SU-DHL-6 (cell line): Measurements from ENCODE around the gene SMOC2.

ENCODE experiments used
- CTCF ChIP-seq: fragments of 200-600 bp; sonication (generic); IDR thresholded peaks from one replicate; pipeline ENCODE4 v1.5.1; 2017; ENCODE audit warnings: antibody characterized with exemption, mild to moderate bottlenecking, low read length, moderate library complexity; ENCODE audit not compliant: insufficient read depth, poor library complexity, severe bottlenecking
- EZH2phosphoT487 ChIP-seq: fragments of 200-600 bp; sonication (generic), shearing (Covaris generic); conservative IDR thresholded peaks from 2 replicates; pipeline ENCODE4 v1.6.1; 2018; ENCODE audit warnings: mild to moderate bottlenecking, antibody characterized with exemption, low read length, moderate library complexity, mixed read lengths

- TF ChIP-seq EZH2phosphoT487 (no peak), CTCF (no peak)
These were observed 233.6 kb downstream of the SMOC2 start for GRCh38 chr6:168674595-168674994.
